PC-3 (cell line): ENCODE data around the gene MAJIN.

Source experiments
- EZH2 ChIP-seq: fragments of 300-600 bp; sonication (generic); IDR thresholded peaks from one replicate; pipeline ENCODE4 v1.6.1; 2017; ENCODE audit warnings: antibody characterized with exemption, mild to moderate bottlenecking, low read length; ENCODE audit not compliant: unreplicated experiment
- TF ChIP-seq, protein P1 (sequence below): fragments of 300-600 bp; sonication (generic); conservative IDR thresholded peaks from 2 replicates; pipeline ENCODE4 v1.5.1; 2017; ENCODE audit warnings: antibody characterized with exemption, low read depth, mild to moderate bottlenecking, low read length

- TF ChIP-seq, protein P1, sequence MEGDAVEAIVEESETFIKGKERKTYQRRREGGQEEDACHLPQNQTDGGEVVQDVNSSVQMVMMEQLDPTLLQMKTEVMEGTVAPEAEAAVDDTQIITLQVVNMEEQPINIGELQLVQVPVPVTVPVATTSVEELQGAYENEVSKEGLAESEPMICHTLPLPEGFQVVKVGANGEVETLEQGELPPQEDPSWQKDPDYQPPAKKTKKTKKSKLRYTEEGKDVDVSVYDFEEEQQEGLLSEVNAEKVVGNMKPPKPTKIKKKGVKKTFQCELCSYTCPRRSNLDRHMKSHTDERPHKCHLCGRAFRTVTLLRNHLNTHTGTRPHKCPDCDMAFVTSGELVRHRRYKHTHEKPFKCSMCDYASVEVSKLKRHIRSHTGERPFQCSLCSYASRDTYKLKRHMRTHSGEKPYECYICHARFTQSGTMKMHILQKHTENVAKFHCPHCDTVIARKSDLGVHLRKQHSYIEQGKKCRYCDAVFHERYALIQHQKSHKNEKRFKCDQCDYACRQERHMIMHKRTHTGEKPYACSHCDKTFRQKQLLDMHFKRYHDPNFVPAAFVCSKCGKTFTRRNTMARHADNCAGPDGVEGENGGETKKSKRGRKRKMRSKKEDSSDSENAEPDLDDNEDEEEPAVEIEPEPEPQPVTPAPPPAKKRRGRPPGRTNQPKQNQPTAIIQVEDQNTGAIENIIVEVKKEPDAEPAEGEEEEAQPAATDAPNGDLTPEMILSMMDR = no peak
- no peak for TF ChIP-seq EZH2
These were observed 75.4 kb downstream of the MAJIN start for GRCh38 chr11:64896448-64897022.
